ENCODE data around the gene SUCLG2. TPM values are rescaled to one million over a fixed set of nuclear protein-coding genes. Genes with fewer than 3 reads are reported as not detected.

The SUCLG2 gene
- total and polyA plus RNA-seq, 2 of the 4 experiments (the other 2 are of a cell fraction): 26.8 to 34.6 TPM

DNA sequence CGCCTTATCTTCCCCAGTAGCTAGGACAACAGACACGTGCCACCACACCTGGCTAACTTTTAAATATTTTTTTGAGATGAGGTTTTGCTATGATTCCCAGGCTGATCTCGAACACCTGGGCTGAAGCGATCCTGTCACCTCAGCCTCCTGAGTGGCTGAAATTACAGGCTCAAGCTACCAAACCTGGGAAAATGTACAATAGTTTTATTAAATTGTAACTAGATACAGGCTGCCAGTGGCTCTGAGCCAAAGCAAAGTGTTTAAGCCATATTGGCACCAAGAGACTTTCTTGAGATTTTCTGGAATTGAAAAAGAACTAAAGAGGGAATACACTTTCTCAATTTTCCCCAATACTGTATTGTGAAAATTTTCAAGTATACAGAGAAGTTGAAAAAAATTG is 204.3 kb downstream of the SUCLG2 start:
- intact Hi-C loops (cut with micrococcal nuclease) (no loop called here), dilution Hi-C loops (cut with HindIII; ENCODE audit: low sequenced_read_pairs, unreplicated experiment) (no loop called here), in situ Hi-C loops (cut with MboI; ENCODE audit: low sequenced_read_pairs) (no loop called here)
- no peaks in the 10 kb centered on the region for H3K27me3 ChIP-seq (ENCODE audit: control insufficient read depth, insufficient read depth, low read length)
- H2AK9ac ChIP-seq (replicated peaks; ENCODE audit: low read depth, low read length, poor library complexity): no peak overlapping the region
- no peaks in the 10 kb centered on the region for H3K36me3 ChIP-seq (ENCODE audit: control insufficient read depth, insufficient read depth, low read length)
- no peak overlapping the region for H4K91ac ChIP-seq (ENCODE audit: insufficient read depth, low read depth, low read length)
- H3K79me1 ChIP-seq (ENCODE audit: low read depth in 1 of 2, low read length in 2 of 2): 0 out of 4 replicates have a peak, but pooled peaks cover 0 to 4% of the 10 kb centered on the region in 2 experiments
- no peak overlapping the region for H2BK20ac ChIP-seq (ENCODE audit: low read depth, low read length)
- DNase-seq (no peak), ATAC-seq (ENCODE audit: low read depth) (no peak)
- POLR2A ChIA-PET (ENCODE audit: unreplicated experiment): no interaction called here
- no peak overlapping the region for H3K9ac ChIP-seq (ENCODE audit: low read depth, low read length)
- CTCF ChIA-PET: no interaction called here
- TF ChIP-seq BHLHE40 (IDR thresholded peaks at IDR 0.05; ENCODE audit: low read depth, low read length) (no peak), SMC3 (IDR thresholded peaks at IDR 0.05; ENCODE audit: low read depth, low read length) (no peak), RAD21 (IDR thresholded peaks at IDR 0.05; ENCODE audit: low read length) (no peak), CHD1 (IDR thresholded peaks at IDR 0.05; ENCODE audit: low read depth, low read length) (no peak), NFE2L2 (IDR thresholded peaks at IDR 0.05; ENCODE audit: low read depth, low read length) (no peak), CEBPB (IDR thresholded peaks at IDR 0.05; ENCODE audit: low read depth, low read length) (no peak), MAZ (IDR thresholded peaks at IDR 0.05; ENCODE audit: borderline replicate concordance, low read depth, low read length) (no peak), MAFK (IDR thresholded peaks at IDR 0.05; ENCODE audit: low read depth, low read length) (no peak), FOS (IDR thresholded peaks at IDR 0.05; ENCODE audit: low read depth, low read length) (no peak), ELK1 (IDR thresholded peaks at IDR 0.05; ENCODE audit: borderline replicate concordance, low read depth, low read length) (no peak), RFX5 (IDR thresholded peaks at IDR 0.05; ENCODE audit: low read depth, low read length) (no peak), POLR2A (IDR thresholded peaks at IDR 0.05; ENCODE audit: low read depth, low read length) (no peak), CTCF (conservative IDR thresholded peaks at IDR 0.05; ENCODE audit: low read depth, low read length) (no peak), MXI1 (IDR thresholded peaks at IDR 0.05; ENCODE audit: borderline replicate concordance, low read depth, low read length) (no peak), RCOR1 (IDR thresholded peaks at IDR 0.05; ENCODE audit: insufficient replicate concordance, low read length) (no peak)
- TF ChIP-seq, protein P1, sequence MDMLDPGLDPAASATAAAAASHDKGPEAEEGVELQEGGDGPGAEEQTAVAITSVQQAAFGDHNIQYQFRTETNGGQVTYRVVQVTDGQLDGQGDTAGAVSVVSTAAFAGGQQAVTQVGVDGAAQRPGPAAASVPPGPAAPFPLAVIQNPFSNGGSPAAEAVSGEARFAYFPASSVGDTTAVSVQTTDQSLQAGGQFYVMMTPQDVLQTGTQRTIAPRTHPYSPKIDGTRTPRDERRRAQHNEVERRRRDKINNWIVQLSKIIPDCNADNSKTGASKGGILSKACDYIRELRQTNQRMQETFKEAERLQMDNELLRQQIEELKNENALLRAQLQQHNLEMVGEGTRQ (IDR thresholded peaks at IDR 0.05; ENCODE audit: low read depth, low read length): no peak
- H4K20me1 ChIP-seq (ENCODE audit: insufficient read depth, low read length): no peaks in the 10 kb centered on the region; the same call in 1 of the 2 replicates
- H4K8ac ChIP-seq (ENCODE audit: low read depth in 2 of 2, low read length in 2 of 2): no peak overlapping the region
- H3K14ac ChIP-seq (replicated peaks; ENCODE audit: low read depth, low read length): no peak overlapping the region
- WGBS, 2 experiments (ENCODE audit: extremely low coverage in 2 of 2, insufficient read length in 1 of 2): no CpG with 5 or more reads among the region's 4 CpGs
- no peak overlapping the region for H3K4me2 ChIP-seq (ENCODE audit: low read depth, low read length)
- H3K27ac ChIP-seq (ENCODE audit: insufficient read depth, low read length): no peak overlapping the region
- H4K5ac ChIP-seq (ENCODE audit: low read depth, low read length): no peak overlapping the region
- H3K4ac ChIP-seq (ENCODE audit: low read depth, low read length): no peak overlapping the region
- BruUV-seq (replicated peaks): no TSS peak
- H3K56ac ChIP-seq (ENCODE audit: extremely low read depth, insufficient read depth, low read length): no peak overlapping the region
- no peak overlapping the region for H2BK5ac ChIP-seq (ENCODE audit: low read depth, low read length, poor library complexity, severe bottlenecking)
- H2BK120ac ChIP-seq (ENCODE audit: low read depth, low read length): no peak overlapping the region
- H3K9me1 ChIP-seq (ENCODE audit: insufficient read depth, low read length): no peaks in the 10 kb centered on the region
- H2BK15ac ChIP-seq (ENCODE audit: low read depth, low read length): no peak overlapping the region
- no peaks in the 10 kb centered on the region for H3K4me1 ChIP-seq (ENCODE audit: control insufficient read depth, insufficient read depth, low read length)
- H3K18ac ChIP-seq (ENCODE audit: low read depth, low read length): no peak overlapping the region
- no peak overlapping the region for H3K4me3 ChIP-seq (ENCODE audit: insufficient read depth, low read depth, low read length)
- H3K23ac ChIP-seq (ENCODE audit: low read depth, low read length): no peak overlapping the region
- no peak overlapping the region for H2AK5ac ChIP-seq (ENCODE audit: low read depth, low read length)
- no peaks in the 10 kb centered on the region for H3K9me3 ChIP-seq (ENCODE audit: control insufficient read depth, insufficient read depth, low read length)
- H2AFZ ChIP-seq (replicated peaks; ENCODE audit: low read length, poor library complexity): no peak overlapping the region

All from IMR-90 (cell line).